C4-2B (cell line): ENCODE results near the gene EMCN.

Experiments used
- H3K27ac ChIP-seq: fragments of 450-650 bp; 2 replicates; pipeline ENCODE4 v1.5.1; 2017
- CTCF ChIP-seq: fragments of 450-650 bp; conservative IDR thresholded peaks from 2 replicates; pipeline ENCODE4 v1.5.1; 2017; ENCODE audit warnings: mild to moderate bottlenecking
- ZFX ChIP-seq: fragments of 450-650 bp; IDR thresholded peaks from 2 replicates; pipeline ENCODE4 v1.6.1; 2017

Gene EMCN

GRCh38 chr4:100510551-100510950, 7.3 kb downstream of the EMCN start:
- TF ChIP-seq CTCF = no peak
- TF ChIP-seq ZFX = no peak
- H3K27ac ChIP-seq = no peak overlapping the region

- TF ChIP-seq CTCF (no peak), ZFX (no peak)
- no peak overlapping the region for H3K27ac ChIP-seq
Measured at GRCh38 chr4:100509386-100509785, 8.4 kb downstream of the EMCN start.

GRCh38 chr4:100508691-100509090, 9.1 kb downstream of the EMCN start:
- no peak for TF ChIP-seq ZFX
- TF ChIP-seq CTCF = no peak
- H3K27ac ChIP-seq = no peak overlapping the region

GRCh38 chr4:100504086-100504874, 13.5 kb downstream of the EMCN start:
- no peak for TF ChIP-seq ZFX
- no peak; the same call in 1 of the 2 replicates for TF ChIP-seq CTCF
- no peak overlapping the region for H3K27ac ChIP-seq

GRCh38 chr4:100497791-100498190, 20.0 kb downstream of the EMCN start:
- no peak for TF ChIP-seq ZFX
- no peak for TF ChIP-seq CTCF
- peak overlapping the region; percentile 86 for H3K27ac ChIP-seq

GRCh38 chr4:100495074-100495473, 22.7 kb downstream of the EMCN start:
- TF ChIP-seq ZFX (no peak), CTCF (no peak)
- no peak overlapping the region for H3K27ac ChIP-seq

GRCh38 chr4:100494166-100494565, 23.7 kb downstream of the EMCN start:
- H3K27ac ChIP-seq = no peak overlapping the region
- TF ChIP-seq CTCF = no peak
- TF ChIP-seq ZFX = no peak
